DMS114 treated with DMSO at 0.1 percent for 48 hours (cell line): ENCODE results near the gene C4orf51.

Experiments
- DNase-seq: peaks from one replicate; lab custom pipeline; 2025; ENCODE audit not compliant: unreplicated experiment; lab: John Stamatoyannopoulos, UW

C4orf51 gene

DNA sequence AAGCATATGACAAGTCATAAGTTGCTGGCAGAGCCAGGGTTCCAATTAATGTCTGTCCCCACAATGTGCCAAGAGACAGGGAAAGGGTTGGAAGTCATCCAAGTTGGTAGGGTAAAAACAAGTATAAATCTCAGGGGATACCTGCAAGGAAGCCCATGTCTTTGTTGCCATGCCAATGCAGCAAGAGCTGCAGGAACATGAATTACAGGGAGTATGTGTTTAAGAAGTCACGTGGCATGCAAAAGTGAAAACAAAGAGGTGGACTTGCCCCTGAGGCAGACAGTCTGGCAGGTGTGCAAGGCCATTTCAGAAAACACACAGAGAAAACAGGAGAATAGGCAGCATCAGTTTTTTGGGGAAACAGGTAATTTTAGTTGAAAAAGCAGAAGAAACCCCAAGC is 29.4 kb downstream of the C4orf51 start:
- DNase-seq = no peak

DNA sequence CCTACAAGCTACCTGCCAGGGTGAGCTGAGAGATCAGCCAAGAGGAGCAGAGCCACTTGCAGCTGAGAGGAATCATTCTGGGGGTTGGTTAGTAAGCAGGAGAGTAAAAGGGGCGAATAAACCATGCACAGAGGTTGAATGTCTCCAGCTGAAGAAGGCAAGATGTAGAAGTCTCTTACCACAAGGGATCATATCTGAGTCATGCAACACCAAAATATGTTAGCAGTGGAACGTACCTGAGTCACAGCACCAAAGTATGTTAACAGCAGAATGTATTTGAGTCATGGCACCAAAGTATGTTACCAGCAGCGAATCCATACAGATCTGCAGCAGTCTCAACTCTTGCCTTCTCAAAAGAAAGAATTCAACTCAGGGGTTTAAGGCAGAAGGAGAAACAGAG is 29.9 kb downstream of the C4orf51 start:
- no peak for DNase-seq

DNA sequence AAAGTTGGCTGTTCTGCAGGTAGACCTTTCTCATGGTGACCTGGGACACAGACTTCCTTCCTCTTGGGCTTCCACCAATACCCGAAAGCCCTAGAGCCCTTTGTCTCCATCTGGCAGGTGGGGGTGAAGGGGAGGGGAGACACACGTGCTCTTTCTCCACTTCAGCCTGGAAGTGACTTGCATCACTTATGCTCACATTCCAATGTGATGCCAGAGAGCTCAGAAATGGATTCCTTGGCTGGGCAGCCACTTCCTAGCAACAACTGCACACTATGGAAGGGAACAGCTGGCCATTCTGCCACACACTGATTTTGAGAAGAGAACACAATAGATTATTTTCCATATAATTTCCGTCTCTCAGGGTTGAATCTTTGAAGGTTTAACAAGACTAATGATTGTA is 36.3 kb downstream of the C4orf51 start:
- DNase-seq = no peak

DNA sequence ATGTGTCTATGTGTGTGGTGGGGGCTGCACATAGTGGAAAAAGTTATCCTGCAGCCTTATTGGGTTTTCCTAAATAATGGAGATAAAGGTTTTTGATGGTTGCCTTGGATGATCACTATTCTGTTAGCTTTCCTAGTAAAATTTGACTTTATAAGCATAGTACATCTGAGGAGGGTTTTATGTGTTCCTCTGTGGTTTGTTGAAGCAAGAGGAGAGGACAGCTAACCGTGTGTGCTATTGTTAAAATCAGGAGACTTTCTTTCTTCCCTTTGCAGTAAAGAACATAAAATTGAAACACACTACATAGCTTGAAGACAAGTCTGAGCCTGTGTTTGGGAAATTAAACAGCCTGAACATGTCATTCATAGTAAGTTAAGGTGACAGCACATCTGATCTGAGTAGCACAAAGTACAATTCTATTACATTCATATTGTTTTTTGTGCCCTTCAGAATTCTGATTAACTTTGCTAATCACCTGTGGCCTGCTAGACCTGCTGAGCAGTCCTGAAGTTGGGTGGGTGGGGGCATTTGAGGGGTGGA is 36.8 kb downstream of the C4orf51 start:
- no peak for DNase-seq

DNA sequence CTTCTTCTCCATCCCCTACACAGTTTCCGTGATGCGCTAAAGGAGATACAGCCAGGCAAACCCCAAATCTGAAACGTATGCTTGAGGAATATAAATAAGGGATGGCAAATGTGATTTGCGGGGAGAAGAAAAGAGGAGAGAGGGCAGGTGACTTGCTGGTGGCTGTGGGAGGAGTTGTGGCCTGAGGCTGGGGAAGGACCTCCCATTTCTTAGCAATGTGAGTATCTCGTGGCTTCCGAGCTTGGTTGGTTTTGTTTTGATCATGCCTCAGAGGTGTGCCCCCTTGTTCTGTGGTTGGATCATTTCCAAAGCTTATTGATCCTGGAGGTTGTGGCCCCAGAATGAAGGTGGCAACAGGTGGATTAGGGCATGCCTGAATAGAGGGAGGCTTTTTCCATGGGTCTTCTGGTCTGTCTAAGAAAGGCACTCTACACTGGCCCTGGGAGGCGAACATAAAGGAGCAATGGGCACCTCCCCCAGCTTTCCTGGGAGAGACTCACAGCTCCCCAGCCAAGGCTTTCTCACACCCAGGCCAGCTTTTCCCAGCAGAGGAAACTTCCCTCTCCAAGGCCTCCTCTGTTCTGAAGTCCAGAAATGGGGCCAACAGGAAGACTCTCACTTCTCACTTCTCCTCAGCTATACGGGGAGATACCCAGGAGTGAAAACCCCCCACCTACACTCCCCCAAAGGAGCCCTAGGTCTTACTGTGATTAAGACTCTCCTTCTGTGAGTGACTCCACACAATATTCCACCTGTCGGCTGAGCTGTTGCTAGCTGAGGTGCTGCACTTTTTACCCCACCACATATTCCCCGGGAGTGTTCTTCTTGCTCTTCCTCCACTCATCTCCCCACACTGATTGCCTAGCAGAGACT is 40.0 kb downstream of the C4orf51 start:
- DNase-seq = no peak

DNA sequence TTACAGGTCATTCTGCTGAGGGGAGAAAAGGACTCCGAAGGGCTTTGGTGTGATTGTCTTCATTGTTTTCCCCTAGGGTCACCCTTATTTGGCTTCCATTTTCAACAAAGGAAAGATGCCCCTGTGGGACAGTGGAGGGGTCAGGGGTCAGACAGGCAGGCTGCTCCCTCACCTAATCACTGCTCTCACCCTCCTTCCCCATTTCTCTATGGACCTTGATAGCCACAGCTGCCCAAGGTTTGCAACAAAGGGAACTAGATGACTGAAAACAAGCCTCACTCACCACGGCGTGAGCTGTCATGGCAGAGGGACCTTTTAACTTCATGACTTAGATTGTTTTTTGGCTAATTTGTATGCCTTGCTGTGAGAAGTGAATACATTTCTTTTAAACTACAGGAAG is 40.7 kb downstream of the C4orf51 start:
- no peak for DNase-seq

DNA sequence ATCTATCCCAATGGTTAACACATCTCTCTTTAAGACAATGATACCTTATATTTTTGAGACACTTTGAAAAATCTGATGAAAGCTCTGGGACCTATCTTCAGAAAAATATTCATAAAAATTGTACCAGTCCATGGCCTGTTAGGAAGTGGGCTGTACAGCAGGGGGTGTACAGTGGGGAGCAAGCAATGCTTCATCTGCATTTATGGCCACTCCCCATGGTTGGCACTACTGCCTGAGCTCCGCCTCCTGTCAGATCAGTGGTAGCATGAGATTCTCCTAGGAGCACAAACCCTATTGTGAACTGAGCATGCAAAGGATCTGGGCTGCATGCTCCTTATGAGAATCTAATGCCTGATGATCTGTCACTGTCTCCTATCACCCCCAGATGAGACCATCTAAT is 42.6 kb downstream of the C4orf51 start:
- no peak for DNase-seq

DNA sequence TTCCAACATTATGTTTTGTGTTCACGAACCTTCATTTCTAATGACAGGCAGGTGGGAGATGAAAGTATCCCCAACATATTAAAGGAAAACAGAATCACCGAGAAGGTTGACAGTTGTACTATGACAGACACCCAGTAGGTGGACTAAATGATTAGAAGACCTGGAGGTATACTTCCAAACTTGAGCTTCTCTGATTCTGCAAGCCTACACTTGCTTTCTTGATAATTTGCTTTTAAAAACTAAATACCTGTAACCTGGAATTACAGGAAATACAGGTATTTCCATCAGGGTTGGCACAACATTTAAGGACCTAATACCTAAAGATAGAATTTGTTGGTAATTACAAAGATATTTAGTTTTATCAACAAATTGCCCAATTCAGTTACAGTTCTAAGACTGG is 43.4 kb downstream of the C4orf51 start:
- no peak for DNase-seq

DNA sequence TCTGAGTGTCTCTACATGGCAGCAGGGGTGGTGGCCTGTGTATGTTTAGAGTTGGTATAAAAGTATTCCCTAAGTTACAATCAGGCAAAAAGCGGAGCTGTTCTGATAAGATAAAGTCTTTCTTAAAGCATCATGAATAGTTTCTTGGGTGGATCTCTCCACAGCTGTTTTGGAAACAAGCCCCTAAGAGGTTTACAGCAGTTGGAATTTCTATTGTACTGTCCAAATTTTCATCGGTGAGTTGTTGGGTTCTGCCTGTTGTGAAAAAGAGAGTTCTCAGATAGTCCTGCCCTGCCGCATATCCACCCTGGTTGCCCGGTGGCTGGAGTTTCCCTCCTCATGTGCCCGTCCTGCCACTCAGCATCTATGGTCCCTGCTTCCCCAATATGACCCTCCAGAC is 50.1 kb downstream of the C4orf51 start:
- DNase-seq = no peak

DNA sequence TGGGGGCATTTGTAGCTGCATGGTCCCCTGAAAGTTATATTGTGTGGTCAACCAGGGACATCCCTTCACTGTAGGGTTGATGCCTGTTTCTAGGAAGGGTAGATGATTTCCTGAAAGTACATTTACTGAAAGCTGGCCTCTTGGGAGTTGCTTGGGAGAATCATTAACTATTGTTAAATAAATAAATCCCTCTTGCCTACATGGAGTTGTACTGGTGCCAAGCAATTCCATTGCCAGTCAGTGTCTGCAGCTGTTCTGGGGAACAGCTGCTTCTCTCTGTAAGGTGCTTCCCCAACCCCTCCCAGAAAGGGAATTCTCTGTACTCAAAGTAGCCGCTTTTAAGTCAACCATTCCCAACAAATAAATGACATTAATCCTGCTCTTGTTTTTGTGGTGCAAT is 51.1 kb downstream of the C4orf51 start:
- no peak for DNase-seq

DNA sequence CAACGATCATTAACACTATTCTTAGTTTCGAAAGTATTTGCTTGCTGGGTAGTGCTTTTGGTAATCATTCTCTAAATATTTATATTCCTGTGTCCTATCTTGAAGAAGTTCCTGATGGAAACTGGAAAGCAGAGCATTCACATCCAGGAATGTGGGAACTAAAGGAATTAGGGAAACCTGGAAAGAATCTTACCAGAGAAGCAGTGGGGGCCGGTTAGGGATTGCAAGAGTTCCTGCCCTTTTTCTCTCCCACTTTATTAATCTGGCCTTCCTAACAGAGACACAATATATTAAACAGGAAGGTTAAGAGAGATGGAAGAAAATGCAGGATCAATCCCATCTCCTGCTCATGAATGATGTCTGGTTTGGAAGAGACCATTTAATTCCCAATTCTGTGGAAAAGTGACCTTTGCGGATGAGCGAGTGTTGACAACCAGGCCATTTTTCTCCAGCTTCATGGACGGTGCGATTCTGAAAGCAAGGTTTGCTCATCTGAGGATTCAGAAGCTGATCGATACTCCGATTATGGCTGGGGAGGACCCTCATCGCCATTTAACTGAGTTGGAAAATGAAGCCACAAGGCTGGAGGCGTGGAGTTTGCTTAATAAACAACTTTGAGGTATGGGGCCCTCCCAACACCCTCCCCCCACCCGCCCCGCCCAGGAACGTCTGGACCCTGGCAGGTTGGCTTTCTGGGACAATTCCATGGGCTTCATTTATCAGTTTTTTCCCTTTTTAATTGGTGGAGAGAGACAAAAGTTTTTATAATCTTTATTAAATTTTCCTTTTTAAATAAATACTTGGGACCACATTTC is 52.3 kb downstream of the C4orf51 start:
- DNase-seq = no peak

DNA sequence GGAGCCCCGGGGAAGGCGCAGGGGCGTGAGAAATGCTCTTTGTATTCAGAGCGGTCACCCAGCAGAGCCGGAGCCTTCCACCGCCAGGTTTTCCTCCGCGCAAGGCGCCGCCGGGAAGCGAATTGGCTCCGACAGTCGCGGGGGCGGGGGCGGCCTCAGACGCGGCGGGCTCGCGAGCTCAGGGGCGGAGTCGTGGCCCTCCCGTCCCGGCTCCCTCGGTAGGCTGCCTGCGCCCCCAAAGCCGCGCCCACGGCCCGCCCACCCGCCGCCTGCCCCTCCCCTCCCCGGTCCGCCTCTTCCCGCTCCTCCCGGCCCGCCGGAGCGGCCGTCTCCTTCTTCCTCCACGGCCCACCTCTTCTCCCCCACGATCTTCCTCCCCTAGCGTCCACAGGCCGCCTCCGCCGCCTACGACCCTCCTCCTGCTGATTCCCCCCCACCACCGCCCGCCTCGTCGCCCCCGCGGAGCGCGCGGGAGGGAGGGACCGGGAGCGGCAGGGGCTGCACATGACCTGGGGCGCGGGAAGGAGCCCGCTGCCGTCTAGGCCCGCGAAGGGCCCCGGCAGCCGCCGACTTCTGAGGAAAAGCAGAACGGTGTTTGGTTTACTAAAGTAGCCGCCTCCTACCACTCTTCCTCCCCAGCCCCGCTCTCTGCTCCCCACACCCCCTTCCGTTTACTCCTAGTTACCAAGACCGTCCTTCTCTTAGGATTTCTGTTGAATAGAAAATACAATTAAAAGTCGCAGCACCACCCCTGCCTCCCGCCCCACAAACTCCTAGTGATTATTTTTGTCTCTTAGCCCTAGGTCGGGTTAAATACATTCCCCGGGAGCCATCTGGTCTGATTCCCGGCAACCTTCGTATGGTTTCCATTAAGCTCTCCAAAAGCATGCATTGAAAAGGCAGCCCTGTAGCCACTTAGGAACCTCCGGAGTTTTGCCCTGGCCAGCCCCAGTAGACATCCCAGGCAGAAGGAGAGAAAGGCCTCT is 53.2 kb downstream of the C4orf51 start:
- peak; percentile 58 for DNase-seq

DNA sequence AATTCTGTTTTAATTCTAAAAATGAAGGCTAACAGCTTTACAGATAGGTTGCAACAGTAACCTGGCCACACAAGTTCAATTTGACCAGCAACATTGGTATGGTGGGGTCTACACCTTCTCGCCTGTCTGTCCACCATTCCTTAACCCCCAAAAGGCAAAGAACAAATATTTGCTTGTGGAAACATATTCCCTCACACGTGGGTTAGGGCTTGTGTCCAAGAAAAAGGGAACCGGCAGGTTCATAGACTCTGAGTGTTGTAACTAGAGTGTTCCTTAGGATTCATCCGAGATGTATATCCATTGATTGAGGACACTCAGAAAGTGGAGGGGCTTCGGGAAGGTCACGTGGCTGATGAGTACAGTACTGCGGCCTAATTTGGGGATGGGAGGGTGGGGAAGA is 54.1 kb downstream of the C4orf51 start:
- DNase-seq = no peak

DNA sequence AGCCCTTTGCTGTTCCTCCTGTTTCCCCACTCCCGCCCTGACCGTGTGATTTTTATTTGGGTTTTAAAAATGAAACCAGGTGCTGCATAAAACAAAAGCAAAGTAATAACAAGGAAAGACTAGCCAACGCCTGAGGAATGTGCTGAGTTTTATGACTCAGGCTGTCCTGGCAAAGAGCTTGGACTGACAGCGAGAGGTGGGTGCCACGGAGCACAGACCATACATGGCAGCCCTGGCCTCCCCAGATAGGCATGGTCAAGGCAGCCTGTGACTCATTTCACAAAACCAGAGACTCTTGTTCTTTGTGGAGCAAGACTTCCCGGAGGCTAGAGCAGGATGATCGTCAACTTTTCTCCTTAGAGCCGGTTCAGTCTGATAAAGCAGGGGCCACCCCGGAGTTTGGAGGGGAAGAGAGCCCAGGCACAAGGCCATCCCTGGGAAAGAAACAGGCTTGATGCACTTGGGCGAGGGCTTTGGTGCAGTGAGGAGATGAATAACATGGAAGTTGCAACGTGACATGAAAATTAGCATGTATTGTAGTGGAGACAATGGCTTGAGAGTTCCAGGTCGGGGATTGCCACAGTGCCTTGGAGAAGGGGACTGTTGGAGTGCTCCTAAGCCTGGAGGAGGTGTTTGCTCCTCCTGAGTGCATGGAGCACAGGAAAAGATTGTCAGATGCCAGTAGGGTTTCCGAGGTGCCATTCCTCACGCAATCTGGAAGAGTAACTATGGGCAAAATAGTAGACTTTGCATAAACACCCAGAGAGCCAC is 54.8 kb downstream of the C4orf51 start:
- DNase-seq = no peak

DNA sequence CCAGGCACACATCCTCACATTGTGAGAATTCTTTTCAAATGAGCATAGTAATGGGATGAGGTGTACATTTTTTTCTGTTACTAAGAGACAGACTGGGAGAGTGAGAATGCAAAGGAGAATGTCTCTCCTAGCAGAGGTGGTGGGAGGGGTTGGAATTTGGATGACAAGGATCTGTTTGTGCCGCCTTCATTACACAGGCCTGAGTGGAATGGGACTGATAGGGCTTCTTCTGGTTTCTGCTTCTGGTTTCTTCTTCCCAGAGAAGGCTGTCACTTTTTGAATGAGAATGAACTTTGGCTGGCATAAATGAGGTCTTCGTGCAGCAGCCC is 55.4 kb downstream of the C4orf51 start:
- DNase-seq = no peak

DNA sequence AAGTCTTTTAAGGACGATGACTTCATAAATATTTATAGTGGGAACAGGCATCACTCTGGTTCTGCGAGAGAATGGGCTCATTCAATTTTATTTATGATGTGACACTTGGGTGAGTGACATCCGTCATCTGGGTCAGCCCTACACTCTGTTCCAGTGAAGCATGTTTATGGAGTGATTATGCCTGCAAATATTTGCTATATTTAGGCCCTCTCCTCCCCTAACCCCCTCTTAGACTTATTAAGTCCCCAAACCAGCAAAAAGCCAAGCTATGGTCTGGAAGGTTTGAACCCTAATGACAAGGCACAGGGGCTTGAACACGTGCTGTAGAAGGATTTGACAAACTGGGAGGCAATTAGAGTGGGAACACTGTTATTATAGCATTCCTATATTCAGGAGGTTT is 55.9 kb downstream of the C4orf51 start:
- no peak for DNase-seq

DNA sequence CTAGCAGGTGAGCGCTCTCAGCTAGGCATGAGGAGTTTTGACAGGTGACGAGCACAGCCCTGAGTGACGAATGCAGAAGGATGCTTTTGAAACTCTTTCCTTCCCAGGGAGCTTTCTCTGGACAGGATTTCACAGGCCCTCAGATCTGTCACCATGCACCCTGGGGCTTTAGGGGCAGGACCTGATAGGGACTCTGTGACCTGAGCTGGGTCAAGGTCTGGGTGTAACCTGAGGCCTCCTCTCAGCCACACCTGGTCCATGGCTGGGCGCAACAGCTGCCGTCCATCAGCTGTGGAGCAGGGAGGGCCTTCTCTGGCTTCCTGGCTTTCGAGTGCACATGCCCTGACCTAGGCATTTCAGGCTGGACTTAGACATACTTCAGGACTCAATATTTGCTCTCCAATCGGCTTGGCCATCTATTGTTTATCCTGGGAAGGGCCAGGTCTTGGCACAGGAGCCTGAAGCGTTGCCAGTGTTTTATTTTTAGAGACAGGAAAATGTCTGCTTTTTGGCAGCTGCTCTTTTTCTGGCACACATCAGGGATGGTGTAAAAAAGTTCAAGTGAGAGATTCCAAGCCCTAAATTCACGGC is 56.4 kb downstream of the C4orf51 start:
- DNase-seq = no peak

DNA sequence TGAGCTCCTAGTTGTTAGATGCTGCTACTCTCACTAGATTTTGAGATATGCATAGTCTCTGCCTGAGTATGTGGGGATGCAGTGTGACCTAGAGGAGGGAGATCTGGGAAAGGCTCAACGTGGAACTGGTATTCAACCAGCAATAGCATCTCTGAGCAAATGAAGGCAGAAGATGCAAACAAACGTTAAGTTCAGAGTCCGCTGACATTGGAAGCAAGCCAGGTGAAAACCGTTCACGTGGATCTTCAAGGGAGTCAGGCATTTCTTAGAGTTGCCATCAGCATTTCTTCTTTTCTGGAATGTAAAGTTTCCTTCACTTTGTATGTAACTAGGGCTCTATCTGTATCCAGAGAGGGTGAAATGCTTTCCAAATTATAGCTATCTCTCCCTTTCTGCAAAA is 59.9 kb downstream of the C4orf51 start:
- no peak for DNase-seq

DNA sequence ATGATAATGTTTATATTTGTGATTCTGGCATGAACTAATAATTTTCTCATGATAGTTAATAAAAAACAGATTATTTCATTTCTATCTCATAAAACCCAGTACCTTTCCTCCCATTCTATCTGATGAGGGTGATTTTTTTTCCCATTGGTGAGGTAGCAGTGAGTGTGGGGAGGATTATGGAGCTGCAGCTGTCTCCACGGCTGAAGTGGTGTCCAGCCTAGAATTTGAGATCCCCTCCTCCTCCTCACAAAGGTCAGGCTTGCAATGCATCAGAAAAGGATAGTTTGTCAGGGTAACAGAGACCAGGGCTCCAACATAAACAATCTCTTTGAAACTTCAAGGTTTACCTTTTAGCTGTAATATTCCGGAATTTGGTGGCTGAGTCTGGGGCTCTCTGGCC is 60.9 kb downstream of the C4orf51 start:
- no peak for DNase-seq

DNA sequence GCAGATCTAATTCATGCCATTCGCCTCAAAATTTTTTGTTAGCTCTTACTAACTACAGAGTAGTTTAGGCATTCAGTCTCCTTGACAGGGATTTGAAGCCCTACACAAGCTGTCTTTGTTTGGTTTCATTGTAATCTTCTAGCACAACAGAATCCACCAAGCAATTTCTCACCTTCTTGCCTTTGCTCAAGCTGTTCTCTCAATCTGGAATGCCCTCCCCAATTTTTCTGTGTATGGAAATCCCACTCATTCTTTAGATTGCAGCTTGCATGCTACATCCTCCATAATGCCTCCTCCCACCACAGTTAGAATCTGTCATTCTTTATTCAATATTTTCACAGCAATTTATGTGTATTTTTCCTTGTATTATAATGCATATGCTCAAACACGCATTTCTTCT is 63.7 kb downstream of the C4orf51 start:
- DNase-seq = no peak
